K562 (cell line): ENCODE results near the gene PLEKHA7. TPM values are rescaled to one million over a fixed set of nuclear protein-coding genes. Genes with fewer than 3 reads are reported as not detected.

Experiments
- ATAC-seq: fragments of 200-7000 bp; cut with Tn5 transposase; 3 replicates; pipeline ENCODE4 v1.9.1; 2020; ENCODE audit warnings: moderate library complexity
- BruUV-seq: library from RNA; stranded (reverse); fragments of 400-500 nt; replicated peaks from 2 replicates; lab custom pipeline; 2021; lab: Mats Ljungman, UMichigan
- CTCF ChIA-PET: fragments of 300-600 bp; formaldehyde crosslinking; extraction: SDS; loops from one replicate; lab custom pipeline; 2021; ENCODE audit warnings: low intra/inter-chr PET ratio; lab: Yijun Ruan, JAX
- POLR2A ChIA-PET: fragments of 300-600, 350-650 bp; sonication (Branson Sonifier 250); formaldehyde crosslinking; extraction: SDS; loops from one replicate; lab custom pipeline; 2021; ENCODE audit warnings: antibody characterized with exemption, inconsistent platforms; lab: Yijun Ruan, JAX
- DNase-seq, 4 experiments: peaks; one replicate each; pipeline versions ENCODE4 v3.0.0 to v3.0.0-alpha.2; 2011 to 2018; ENCODE audit warnings: low spot score in 3 of 4, mixed read lengths in 3 of 4; ENCODE audit errors: extremely low read depth in 1 of 4
- FAIRE-seq: peaks from 2 replicates; lab custom pipeline; 2011; peaks lifted over from hg19 to GRCh38; lab: Jason Lieb, UNC
- H2AFZ ChIP-seq: 2 replicates; pipeline ENCODE4 v1.6.0; 2011; ENCODE audit warnings: low read depth, low read length, control low read depth, inconsistent platforms
- H3K27ac ChIP-seq: fragments of 200-600 bp; 3 replicates; pipeline ENCODE4 v1.8.0; 2011; ENCODE audit warnings: low read depth, mild to moderate bottlenecking, control low read depth, inconsistent platforms, low read length, moderate library complexity, mixed read lengths; ENCODE audit errors: extremely low read depth
- H3K27me3 ChIP-seq, 2 experiments: fragments of 300-600 bp in 1 of 2; 2 replicates in 1 of 2; 3 replicates in 1 of 2; pipeline versions ENCODE4 v1.6.0 to v1.8.0; 2011; ENCODE audit warnings: inconsistent platforms in 2 of 2, low read length in 2 of 2, mild to moderate bottlenecking in 1 of 2, mixed read lengths in 1 of 2, moderate library complexity in 1 of 2; ENCODE audit not compliant: control insufficient read depth in 2 of 2, insufficient read depth in 2 of 2
- H3K36me3 ChIP-seq: fragments of 300-600 bp; 3 replicates; pipeline ENCODE4 v1.8.0; 2011; ENCODE audit warnings: mild to moderate bottlenecking, low read length, inconsistent platforms; ENCODE audit not compliant: control insufficient read depth, insufficient read depth
- H3K4me1 ChIP-seq, 2 experiments: fragments of 200-600 bp in 1 of 2; replicated peaks in 1 of 2; 2 replicates in 1 of 2; 3 replicates in 1 of 2; pipeline versions ENCODE4 v1.5.1 to v1.8.0; 2011; ENCODE audit warnings: inconsistent platforms in 2 of 2, low read length in 2 of 2, mild to moderate bottlenecking in 1 of 2, mixed read lengths in 1 of 2, moderate library complexity in 1 of 2; ENCODE audit not compliant: control insufficient read depth in 2 of 2, insufficient read depth in 2 of 2
- H3K4me2 ChIP-seq: 2 replicates; pipeline ENCODE4 v1.6.1; 2011; ENCODE audit warnings: low read length, control low read depth, inconsistent platforms, mixed read lengths; ENCODE audit not compliant: insufficient read depth
- H3K4me3 ChIP-seq: fragments of 200-600 bp; sonication (generic), shearing (Covaris generic); 2 replicates; pipeline ENCODE4 v1.5.1; 2016; ENCODE audit warnings: control low read depth, inconsistent platforms
- H3K79me2 ChIP-seq: fragments of 200-600 bp; 3 replicates; pipeline ENCODE4 v1.8.0; 2011; ENCODE audit warnings: low read length, inconsistent platforms; ENCODE audit not compliant: control insufficient read depth, insufficient read depth
- H3K9ac ChIP-seq, 2 experiments: 2 replicates each; pipeline versions ENCODE4 v1.6.0 to v1.6.1; 2011; ENCODE audit warnings: low read depth in 2 of 2, low read length in 2 of 2, control low read depth in 1 of 2, inconsistent platforms in 1 of 2, mild to moderate bottlenecking in 1 of 2, mixed read lengths in 1 of 2; ENCODE audit not compliant: insufficient read depth in 1 of 2
- H3K9me1 ChIP-seq: one replicate; pipeline ENCODE4 v1.6.0; 2011; ENCODE audit warnings: inconsistent platforms, mild to moderate bottlenecking, low read length, moderate library complexity; ENCODE audit not compliant: control insufficient read depth, insufficient read depth
- H3K9me3 ChIP-seq: replicated peaks from 2 replicates; pipeline ENCODE4 v1.5.1; 2011; ENCODE audit warnings: low read depth, low read length, inconsistent platforms; ENCODE audit not compliant: control insufficient read depth, insufficient read depth
- H4K20me1 ChIP-seq: replicated peaks from 2 replicates; pipeline ENCODE4 v1.6.1; 2011; ENCODE audit warnings: low read length, inconsistent platforms, mixed read lengths; ENCODE audit not compliant: control insufficient read depth, insufficient read depth
- BACH1 ChIP-seq: fragments of 200-800 bp; sonication (Bioruptor generic); IDR thresholded peaks from 2 replicates; pipeline ENCODE4 v1.6.1; 2016; ENCODE audit warnings: missing genetic modification characterization, missing compliant biosample characterization
- CAMTA2 ChIP-seq: fragments of 250-450 bp; sonication (Bioruptor Pico); conservative IDR thresholded peaks from 2 replicates; pipeline ENCODE4 v1.5.1; 2022
- NR2F6 ChIP-seq: fragments of 450-650 bp; formaldehyde crosslinking; IDR thresholded peaks from 2 replicates; pipeline ENCODE4 v1.4.0; 2020; ENCODE audit warnings: mild to moderate bottlenecking
- POLR2AphosphoS5 ChIP-seq: IDR thresholded peaks from 2 replicates; pipeline ENCODE4 v1.6.1; 2011; ENCODE audit warnings: mild to moderate bottlenecking, low read depth, low read length, moderate library complexity; ENCODE audit not compliant: control insufficient read depth, insufficient read depth
- ZKSCAN3 ChIP-seq: fragments of 250-450 bp; sonication (Bioruptor Pico); IDR thresholded peaks from 2 replicates; pipeline ENCODE4 v1.4.0; 2020
- ZNF184 ChIP-seq: sonication (generic); formaldehyde crosslinking; IDR thresholded peaks from 2 replicates; pipeline ENCODE4 v1.5.0; 2020; ENCODE audit warnings: missing genetic modification reagents
- WGBS: fragments of 100-300 bp; shearing (Covaris generic); methylation state at CpG from one replicate; pipeline ENCODE4 v1.1.6; 2016; ENCODE audit warnings: low coverage, mixed read lengths; ENCODE audit not compliant: insufficient coverage; ENCODE audit errors: missing lambda C conversion rate; 5-methylcytosine and 5-hydroxymethylcytosine counted together
- in situ Hi-C: fragments of 300-500 bp; cut with MboI; formaldehyde crosslinking; loops from 4 replicates; pipeline ENCODE4 v1.15.0; 2018; ENCODE audit warnings: inconsistent platforms, mixed read lengths
- intact Hi-C: fragments of 100-400 bp; cut with micrococcal nuclease; formaldehyde crosslinking; loops from 2 replicates; pipeline ENCODE4 v1.14.2; 2022
- polyA plus RNA-seq, 8 experiments: library from polyadenylated mRNA; depleted of rRNA in 4 of 8; stranded (reverse) in 5 of 8; unstranded in 3 of 8; fragments of >200 nt; fragmentation: Nextera tagmentation in 2 of 8; fragmentation: Illumina TruSeq in 1 of 8; extraction: Ambion mirVana in 2 of 8; extraction: Trizol in 1 of 8; gene quantifications; 2 replicates each; pipeline versions ENCODE4 v1.2.1 to v1.2.3, GENCODE V29; 2011 to 2014; ENCODE audit warnings: inconsistent platforms in 1 of 8, missing spikeins in 1 of 8
- total RNA-seq, 7 experiments: library from RNA; depleted of rRNA in 6 of 7; stranded (reverse); fragments of >200 nt in 6 of 7; fragmentation: Illumina TruSeq in 2 of 7; extraction: Trizol in 2 of 7; gene quantifications; 2 replicates each; pipeline versions ENCODE4 v1.2.1 to v1.2.3, GENCODE V29; 2011 to 2021; ENCODE audit warnings: low replicate concordance in 1 of 7
- TF ChIP-seq, protein P1 (sequence below): fragments of 250-450 bp; sonication (Bioruptor Pico); IDR thresholded peaks from 2 replicates; pipeline ENCODE4 v1.5.0; 2021

Gene PLEKHA7
- total and polyA plus RNA-seq, 9 of the 15 experiments (the other 6 are each of a cell fraction or from before 2014, with no cell fraction given), result 0.06 to 0.77 (median 0.20) TPM; not detected in 1

DNA sequence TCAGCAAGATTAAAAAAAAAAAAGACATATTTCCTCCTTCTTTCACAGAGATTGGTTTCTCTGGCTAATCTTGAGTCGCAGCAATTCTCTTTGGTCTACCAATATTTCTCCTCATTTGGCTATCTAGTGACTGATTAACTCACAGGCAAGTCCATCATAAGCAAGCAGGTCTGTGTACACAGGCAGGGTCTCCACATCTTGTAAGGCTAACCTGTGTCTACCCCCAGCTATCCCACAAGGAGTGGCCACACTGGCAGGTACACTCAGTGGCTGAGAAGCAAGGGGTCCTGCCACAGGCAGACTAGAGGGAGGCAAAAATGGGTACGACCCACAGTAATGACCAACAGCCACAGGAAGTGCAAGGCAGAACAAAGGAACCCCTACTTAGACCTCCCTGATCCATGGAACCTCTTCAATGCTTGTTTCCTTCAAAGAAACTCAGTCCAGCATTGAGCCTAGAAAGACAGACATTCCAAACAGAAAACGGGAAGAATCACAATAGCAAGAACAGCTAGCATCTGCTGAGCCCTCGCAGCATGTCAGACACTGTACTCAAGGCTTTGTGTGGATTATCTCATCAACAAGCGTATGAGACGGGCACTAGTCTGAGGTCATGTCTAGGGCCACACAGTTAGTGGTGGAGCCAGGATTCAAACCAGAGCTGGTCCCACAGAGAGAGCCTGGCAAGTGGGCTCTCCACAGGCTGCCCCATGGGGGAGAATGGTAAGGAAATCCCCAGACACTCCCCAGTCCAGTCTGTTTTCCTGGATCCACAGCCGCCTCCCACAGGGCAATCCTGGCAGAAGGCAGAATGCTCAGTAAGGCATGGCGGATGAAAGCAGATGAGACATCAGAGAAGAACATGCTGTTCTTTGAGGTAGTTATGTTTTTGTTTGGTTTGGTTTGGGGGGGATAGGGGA is 34.3 kb downstream of the PLEKHA7 start:
- in situ Hi-C loops (no loop called here), intact Hi-C loops (no loop called here)
- H3K27me3 ChIP-seq, result peaks cover 7 to 56% of the 10 kb centered on the region in 2 experiments
- no peaks in the 10 kb centered on the region for H3K4me1 ChIP-seq
- H3K9ac ChIP-seq, result no peak overlapping the region
- TF ChIP-seq, protein P1, sequence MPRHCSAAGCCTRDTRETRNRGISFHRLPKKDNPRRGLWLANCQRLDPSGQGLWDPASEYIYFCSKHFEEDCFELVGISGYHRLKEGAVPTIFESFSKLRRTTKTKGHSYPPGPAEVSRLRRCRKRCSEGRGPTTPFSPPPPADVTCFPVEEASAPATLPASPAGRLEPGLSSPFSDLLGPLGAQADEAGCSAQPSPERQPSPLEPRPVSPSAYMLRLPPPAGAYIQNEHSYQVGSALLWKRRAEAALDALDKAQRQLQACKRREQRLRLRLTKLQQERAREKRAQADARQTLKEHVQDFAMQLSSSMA (CRISPR knock-in tag), result no peak
- TF ChIP-seq ZNF184 (CRISPR knock-in tag) (no peak), ZKSCAN3 (CRISPR knock-in tag) (no peak), POLR2AphosphoS5 (no peak), NR2F6 (no peak), BACH1 (no peak), CAMTA2 (CRISPR knock-in tag) (no peak)
- 8% methylated on average over 8 of the region's 8 CpGs for WGBS
- DNase-seq (no peak), ATAC-seq (no peak), FAIRE-seq (no peak)
- no peak overlapping the region for H2AFZ ChIP-seq
- H3K79me2 ChIP-seq, result no peaks in the 10 kb centered on the region
- no peak overlapping the region for H3K4me3 ChIP-seq
- no peaks in the 10 kb centered on the region for H3K9me3 ChIP-seq
- no peaks in the 10 kb centered on the region for H4K20me1 ChIP-seq
- no TSS peak for BruUV-seq
- H3K9me1 ChIP-seq, result no peaks in the 10 kb centered on the region
- no peaks in the 10 kb centered on the region for H3K36me3 ChIP-seq
- no peak overlapping the region for H3K4me2 ChIP-seq
- ChIA-PET CTCF (no interaction called here), POLR2A (interaction anchor here (0.6 kb wide), 1 partner anchor 313 kb away, joined by 5 read pairs; no protein-coding TSS in a partner anchor)
- H3K27ac ChIP-seq, result no peak overlapping the region
